Kidney epithelial cell (primary cell): Measurements from ENCODE around the gene MBP. TPM values are rescaled to one million over a fixed set of nuclear protein-coding genes. Genes with fewer than 3 reads are reported as not detected.

Source experiments
- DNase-seq: peaks from one replicate; pipeline ENCODE4 v3.0.0-alpha.2; 2010; ENCODE audit warnings: low read depth
- H3K27me3 ChIP-seq: 2 replicates; pipeline ENCODE4 v1.6.0; 2011; ENCODE audit warnings: low read length; ENCODE audit not compliant: control insufficient read depth, insufficient read depth
- H3K36me3 ChIP-seq: 2 replicates; pipeline ENCODE4 v1.5.1; 2011; ENCODE audit warnings: low read length; ENCODE audit not compliant: control insufficient read depth, insufficient read depth
- H3K4me3 ChIP-seq: 2 replicates; pipeline ENCODE4 v1.5.1; 2011; ENCODE audit warnings: low read depth, mild to moderate bottlenecking, control low read depth, low read length
- CTCF ChIP-seq: IDR thresholded peaks from 2 replicates; pipeline ENCODE4 v1.5.1; 2011; ENCODE audit warnings: mild to moderate bottlenecking, moderate library complexity, low read length, control low read depth, inconsistent platforms; ENCODE audit not compliant: insufficient read depth, poor library complexity, severe bottlenecking
- total RNA-seq: library from RNA; depleted of rRNA; stranded (reverse); fragments of >200 nt; gene quantifications from 2 replicates; pipeline ENCODE4 v1.2.3, GENCODE V29; 2015

Gene MBP
- total RNA-seq, 1 donor from 2014 or later, result 29.1 TPM

- DNase-seq, result no peak
- no peak for TF ChIP-seq CTCF
Measured at GRCh38 chr18:77090546-77091174, 41.9 kb downstream of the MBP start.

DNA sequence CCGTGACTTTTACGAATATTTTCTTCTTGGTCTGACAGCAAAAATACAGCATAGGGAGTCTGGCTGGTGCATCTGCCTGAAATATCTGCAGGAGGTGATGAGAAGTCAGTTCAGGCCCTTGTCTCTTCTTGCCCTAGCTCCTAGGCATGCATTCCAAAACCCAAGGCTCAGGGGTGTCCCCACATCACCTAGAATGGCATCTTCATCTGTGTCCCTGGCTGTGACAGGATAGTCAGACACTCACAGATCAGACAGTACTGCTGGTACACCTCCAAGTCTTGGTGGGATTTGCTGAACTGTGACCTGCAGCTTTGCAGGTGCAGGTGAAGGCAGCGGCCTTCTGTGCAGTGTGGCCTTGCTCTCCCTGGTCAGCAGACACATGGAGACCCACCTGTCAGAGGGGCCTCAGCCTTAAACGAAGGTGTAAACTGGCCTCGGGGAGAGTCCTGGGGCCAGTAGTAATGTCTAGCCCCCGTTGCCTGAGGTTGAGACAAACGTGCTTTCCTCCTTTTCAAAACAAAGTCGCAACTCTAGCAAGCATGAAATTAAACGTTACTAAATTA is 42.8 kb downstream of the MBP start:
- Histone ChIP-seq H3K27me3 (no peaks in the 10 kb centered on the region), H3K4me3 (no peak overlapping the region), H3K36me3 (peaks cover 1% of the 10 kb centered on the region)
- TF ChIP-seq CTCF, result no peak
- no peak for DNase-seq

More at GRCh38 chr18:77090546-77091174, 41.9 kb downstream of the MBP start:
- H3K4me3 ChIP-seq, result no peak overlapping the region
- H3K36me3 ChIP-seq, result peaks cover 1% of the 10 kb centered on the region
- H3K27me3 ChIP-seq, result no peaks in the 10 kb centered on the region

DNA sequence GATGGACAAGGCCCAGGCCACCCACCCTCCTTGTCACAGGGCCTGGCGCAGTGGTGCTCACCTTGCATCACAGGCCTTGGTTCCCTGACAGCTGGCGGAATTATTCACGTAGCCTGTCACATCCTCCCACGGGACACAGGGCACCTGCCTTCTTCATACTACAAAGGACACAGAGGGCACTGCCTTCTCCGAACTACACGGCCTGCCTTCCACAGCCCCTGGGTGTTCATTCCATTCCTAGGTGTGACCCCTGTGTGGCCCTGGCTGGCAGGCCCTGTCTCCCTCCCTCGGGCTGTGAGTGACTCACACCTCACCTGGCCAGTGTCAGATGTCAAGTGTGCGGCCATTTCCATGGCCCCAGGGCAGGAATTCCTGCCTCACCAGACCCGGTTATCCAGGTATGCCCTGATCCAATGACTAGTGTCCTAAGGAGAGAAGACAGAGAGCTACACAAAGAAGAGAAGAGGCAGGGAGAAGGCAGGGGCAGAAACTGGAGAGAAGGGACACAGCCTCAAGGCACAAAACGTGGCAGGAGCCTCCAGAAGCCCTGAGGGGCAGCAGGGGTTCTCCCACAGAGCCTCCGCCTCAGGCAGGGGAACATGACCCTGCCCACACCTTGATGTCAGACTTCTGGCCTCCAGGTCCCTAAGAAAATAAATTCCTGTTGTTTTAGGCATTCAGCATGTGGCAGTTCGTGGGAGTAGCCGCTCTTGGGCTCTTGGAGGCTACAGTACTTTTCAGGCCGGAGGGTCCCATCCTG is 43.4 kb downstream of the MBP start:
- H3K4me3 ChIP-seq, result no peak overlapping the region
- H3K27me3 ChIP-seq, result no peaks in the 10 kb centered on the region
- TF ChIP-seq CTCF, result no peak
- no peak for DNase-seq
- no peaks in the 10 kb centered on the region for H3K36me3 ChIP-seq

DNA sequence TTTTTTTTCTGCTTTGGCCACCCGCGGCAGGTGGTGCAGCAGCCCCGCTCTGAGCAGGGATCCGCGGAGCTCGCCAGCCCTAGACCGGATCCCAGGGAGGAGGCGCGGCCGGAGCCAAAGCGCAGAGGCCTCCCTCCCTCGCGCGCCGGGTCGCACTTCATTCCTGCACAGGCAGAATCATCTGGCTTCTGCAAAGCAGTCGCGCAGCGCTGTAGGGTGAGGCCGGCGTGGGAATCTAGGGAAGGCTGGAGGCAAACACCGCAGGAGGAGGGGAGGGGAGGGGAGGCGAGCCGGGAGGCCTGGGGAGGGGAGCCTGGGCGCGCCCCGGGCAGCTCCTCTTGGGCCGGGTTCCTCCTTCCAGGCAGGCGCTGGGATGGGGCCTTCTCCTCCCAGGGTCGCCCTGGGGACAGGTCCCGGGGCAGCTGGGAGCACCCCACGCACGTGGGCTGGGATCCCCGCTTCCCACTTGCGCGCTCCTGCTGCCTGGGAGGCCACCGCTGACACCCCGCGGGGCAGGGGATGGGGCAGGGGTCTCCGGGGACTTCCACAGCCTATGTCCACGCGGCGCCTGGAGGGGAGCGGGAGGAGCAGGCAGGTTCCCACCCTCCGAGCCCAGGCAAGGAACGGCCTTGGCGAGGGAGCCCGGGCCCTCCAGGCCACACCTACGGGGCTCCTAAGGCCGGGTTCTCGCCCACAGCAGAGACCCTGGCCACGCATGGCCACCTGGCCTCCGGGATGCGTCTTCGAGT is 45.0 kb downstream of the MBP start:
- DNase-seq, result no peak

GRCh38 chr18:77086656-77087392 is 45.8 kb downstream of the MBP start:
- Histone ChIP-seq H3K4me3 (no peak overlapping the region), H3K36me3 (no peaks in the 10 kb centered on the region), H3K27me3 (no peaks in the 10 kb centered on the region)
- no peak for TF ChIP-seq CTCF
- DNase-seq, result no peak

More for the DNA sequence above, 45.0 kb downstream of the MBP start:
- no peaks in the 10 kb centered on the region for H3K27me3 ChIP-seq
- no peak overlapping the region for H3K4me3 ChIP-seq
- no peaks in the 10 kb centered on the region for H3K36me3 ChIP-seq
- TF ChIP-seq CTCF, result no peak
